HG02973 (cell line): ENCODE results near the gene RECK.

Source experiments
- ATAC-seq: cut with Tn5 transposase; IDR thresholded peaks from one replicate; pipeline ENCODE4 v1.9.1; 2021; ENCODE audit warnings: moderate library complexity; ENCODE audit not compliant: unreplicated experiment

The RECK gene

GRCh38 chr9:36023260-36024048 is 13.3 kb upstream of the RECK start:
- ATAC-seq, result no peak

- no peak for ATAC-seq
These were observed 11.0 kb upstream of the RECK start for GRCh38 chr9:36025746-36026145.

- ATAC-seq, result no peak
These were observed 7.5 kb upstream of the RECK start for GRCh38 chr9:36029202-36029601.

- ATAC-seq, result no peak
These were observed 6.8 kb upstream of the RECK start for GRCh38 chr9:36029765-36030528.

GRCh38 chr9:36030871-36031270 is 5.8 kb upstream of the RECK start:
- ATAC-seq, result no peak

GRCh38 chr9:36031774-36032555 is 4.7 kb upstream of the RECK start:
- no peak for ATAC-seq

GRCh38 chr9:36033788-36034187 is 2.9 kb upstream of the RECK start:
- no peak for ATAC-seq

GRCh38 chr9:36034234-36034633 is 2.5 kb upstream of the RECK start:
- ATAC-seq, result no peak

- no peak for ATAC-seq
These were observed 1.7 kb upstream of the RECK start for GRCh38 chr9:36035006-36035405.

- ATAC-seq, result no peak
These were observed 397 bp upstream of the RECK start for GRCh38 chr9:36036253-36036779.

- no peak for ATAC-seq
These were observed 923 bp downstream of the RECK start for GRCh38 chr9:36037549-36038122.

GRCh38 chr9:36039121-36039520 is 2.4 kb downstream of the RECK start:
- no peak for ATAC-seq

GRCh38 chr9:36039696-36040095 is 3.0 kb downstream of the RECK start:
- no peak for ATAC-seq

GRCh38 chr9:36040271-36040925 is 3.7 kb downstream of the RECK start:
- no peak for ATAC-seq

GRCh38 chr9:36041506-36041905 is 4.8 kb downstream of the RECK start:
- ATAC-seq, result no peak

GRCh38 chr9:36045610-36046009 is 8.9 kb downstream of the RECK start:
- ATAC-seq, result no peak

- ATAC-seq, result no peak
These were observed 10.2 kb downstream of the RECK start for GRCh38 chr9:36046923-36047322.

- ATAC-seq, result no peak
These were observed 12.7 kb downstream of the RECK start for GRCh38 chr9:36049408-36049807.

GRCh38 chr9:36050476-36050875 is 13.8 kb downstream of the RECK start:
- no peak for ATAC-seq

GRCh38 chr9:36051317-36051716 is 14.6 kb downstream of the RECK start:
- ATAC-seq, result no peak
